Endodermal cell (in vitro differentiated cells): ENCODE data around the gene FKBP15. TPM values are rescaled to one million over a fixed set of nuclear protein-coding genes. Genes with fewer than 3 reads are reported as not detected.

Experiments used
- DNase-seq: peaks from one replicate; pipeline ENCODE4 v3.0.0-alpha.2; 2017
- H3K27ac ChIP-seq: 2 replicates; pipeline ENCODE4 v1.5.1; 2013; ENCODE audit warnings: mild to moderate bottlenecking, low read depth, low read length, moderate library complexity
- H3K27me3 ChIP-seq: 2 replicates; pipeline ENCODE4 v1.6.1; 2013; ENCODE audit warnings: mild to moderate bottlenecking, low read length, moderate library complexity; ENCODE audit not compliant: insufficient read depth, control insufficient read depth, poor library complexity, severe bottlenecking
- H3K36me3 ChIP-seq: 2 replicates; pipeline ENCODE4 v1.7.0; 2013; ENCODE audit warnings: mild to moderate bottlenecking, low read length, moderate library complexity; ENCODE audit not compliant: control insufficient read depth, insufficient read depth
- H3K4me1 ChIP-seq: one replicate; pipeline ENCODE4 v1.7.0; 2013; ENCODE audit warnings: low read length; ENCODE audit not compliant: control insufficient read depth, insufficient read depth
- H3K4me3 ChIP-seq: 2 replicates; pipeline ENCODE4 v1.5.1; 2013; ENCODE audit warnings: mild to moderate bottlenecking, low read length, moderate library complexity
- H3K9ac ChIP-seq: 2 replicates; pipeline ENCODE4 v1.6.1; 2013; ENCODE audit warnings: mild to moderate bottlenecking, low read length, moderate library complexity; ENCODE audit not compliant: poor library complexity, severe bottlenecking; ENCODE audit errors: extremely low read depth
- H3K9me3 ChIP-seq: 2 replicates; pipeline ENCODE4 v1.6.1; 2013; ENCODE audit warnings: mild to moderate bottlenecking, low read length, moderate library complexity; ENCODE audit not compliant: control insufficient read depth
- H3K27ac Mint-ChIP-seq: 2 replicates; pipeline ENCODE4 v1.8.0; 2020; ENCODE audit warnings: mixed read lengths
- H3K27me3 Mint-ChIP-seq: 2 replicates; pipeline ENCODE4 v1.8.0; 2021; ENCODE audit warnings: mild to moderate bottlenecking, mixed read lengths; ENCODE audit not compliant: insufficient read depth
- H3K36me3 Mint-ChIP-seq: 2 replicates; pipeline ENCODE4 v1.8.0; 2020; ENCODE audit warnings: low read depth, mixed read lengths
- H3K4me1 Mint-ChIP-seq: 2 replicates; pipeline ENCODE4 v1.8.0; 2020; ENCODE audit warnings: mixed read lengths
- H3K4me3 Mint-ChIP-seq: 2 replicates; pipeline ENCODE4 v1.8.0; 2020; ENCODE audit warnings: mild to moderate bottlenecking, moderate library complexity, mixed read lengths
- H3K9me3 Mint-ChIP-seq: 2 replicates; pipeline ENCODE4 v1.8.0; 2020; ENCODE audit warnings: mild to moderate bottlenecking, mixed read lengths
- WGBS, 2 experiments: methylation state at CpG; one replicate each; pipeline versions ENCODE4 v1.1.5 to v1.1.7; 2013; ENCODE audit warnings: missing lambda C conversion rate in 2 of 2, mixed read lengths in 1 of 2; ENCODE audit not compliant: insufficient coverage in 1 of 2, insufficient read length in 1 of 2; 5-methylcytosine and 5-hydroxymethylcytosine counted together
- total RNA-seq, 2 donors: library from RNA; stranded (reverse); fragmentation: NEBNext Ultra II Directional in 1 of 2; extraction: Animal tissue kit (Norgen Biotek cat#: 25700) in 1 of 2; gene quantifications; 2 replicates in 1 of 2; 3 replicates in 1 of 2; pipeline ENCODE4 v1.2.1, GENCODE V29; 2021
- TF ChIP-seq, protein P1 (sequence below): fragments of 200-600 bp; sonication (generic); conservative IDR thresholded peaks from 2 replicates; pipeline ENCODE4 v1.5.0; 2021; ENCODE audit warnings: antibody characterized with exemption, mild to moderate bottlenecking

FKBP15 gene
- total RNA-seq, 2 donors from 2014 or later, result 17.1 to 19.6 TPM

DNA sequence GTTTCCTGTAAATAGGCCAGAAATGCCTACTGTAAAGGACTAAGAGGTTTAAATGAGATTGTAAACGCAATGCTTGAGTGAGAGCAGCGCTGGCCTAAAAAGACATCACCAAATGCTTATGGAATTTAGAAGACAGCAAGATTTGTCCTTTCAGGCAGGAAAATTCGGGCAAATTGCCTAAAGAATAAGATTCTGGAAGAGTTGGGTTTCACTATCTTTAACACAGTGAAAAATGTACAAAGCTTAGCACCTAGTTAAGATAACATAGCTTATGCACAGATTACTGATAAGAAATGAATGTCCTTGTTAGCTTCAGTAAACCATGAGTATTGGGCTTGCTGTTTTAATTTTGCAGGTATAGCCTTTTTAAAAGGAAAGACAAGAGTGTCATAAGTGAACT, 4.7 kb downstream of the FKBP15 start:
- no peak overlapping the region for H3K4me3 ChIP-seq
- peaks cover 22% of the 10 kb centered on the region for H3K4me1 Mint-ChIP-seq
- no peaks in the 10 kb centered on the region for H3K9me3 Mint-ChIP-seq
- no peaks in the 10 kb centered on the region for H3K27me3 ChIP-seq
- H3K36me3 Mint-ChIP-seq, result peaks cover 22% of the 10 kb centered on the region
- no peak overlapping the region for H3K27ac ChIP-seq
- H3K9ac ChIP-seq, result no peak overlapping the region
- peaks cover 5% of the 10 kb centered on the region for H3K9me3 ChIP-seq
- H3K27me3 Mint-ChIP-seq, result peaks cover 4% of the 10 kb centered on the region
- no peaks in the 10 kb centered on the region for H3K4me1 ChIP-seq
- WGBS, 2 experiments, result 74 to 90% methylated on average over 3 of the region's 3 CpGs
- no peak overlapping the region for H3K27ac Mint-ChIP-seq
- peaks cover 8% of the 10 kb centered on the region for H3K36me3 ChIP-seq
- TF ChIP-seq, protein P1, sequence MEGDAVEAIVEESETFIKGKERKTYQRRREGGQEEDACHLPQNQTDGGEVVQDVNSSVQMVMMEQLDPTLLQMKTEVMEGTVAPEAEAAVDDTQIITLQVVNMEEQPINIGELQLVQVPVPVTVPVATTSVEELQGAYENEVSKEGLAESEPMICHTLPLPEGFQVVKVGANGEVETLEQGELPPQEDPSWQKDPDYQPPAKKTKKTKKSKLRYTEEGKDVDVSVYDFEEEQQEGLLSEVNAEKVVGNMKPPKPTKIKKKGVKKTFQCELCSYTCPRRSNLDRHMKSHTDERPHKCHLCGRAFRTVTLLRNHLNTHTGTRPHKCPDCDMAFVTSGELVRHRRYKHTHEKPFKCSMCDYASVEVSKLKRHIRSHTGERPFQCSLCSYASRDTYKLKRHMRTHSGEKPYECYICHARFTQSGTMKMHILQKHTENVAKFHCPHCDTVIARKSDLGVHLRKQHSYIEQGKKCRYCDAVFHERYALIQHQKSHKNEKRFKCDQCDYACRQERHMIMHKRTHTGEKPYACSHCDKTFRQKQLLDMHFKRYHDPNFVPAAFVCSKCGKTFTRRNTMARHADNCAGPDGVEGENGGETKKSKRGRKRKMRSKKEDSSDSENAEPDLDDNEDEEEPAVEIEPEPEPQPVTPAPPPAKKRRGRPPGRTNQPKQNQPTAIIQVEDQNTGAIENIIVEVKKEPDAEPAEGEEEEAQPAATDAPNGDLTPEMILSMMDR, result no peak
- no peak overlapping the region for H3K4me3 Mint-ChIP-seq
- no peak for DNase-seq

DNA sequence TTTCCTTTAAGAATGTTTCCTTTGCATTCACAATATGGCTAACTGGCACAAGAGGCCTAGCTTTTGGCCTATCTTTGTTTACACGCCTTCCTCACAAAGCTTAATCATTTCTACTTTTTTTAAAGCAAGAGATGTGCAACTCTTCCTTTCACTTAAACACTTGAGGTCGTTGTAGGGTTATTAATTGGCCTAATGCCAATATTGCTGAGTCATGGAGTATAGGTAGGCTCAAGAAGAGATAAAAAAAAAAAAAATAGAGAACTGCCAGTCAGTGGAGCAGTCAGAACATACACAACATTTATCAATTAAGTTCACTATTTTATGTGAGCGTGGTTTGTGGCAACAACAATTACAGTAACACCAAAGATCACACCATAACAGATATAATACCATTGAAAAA, 5.9 kb downstream of the FKBP15 start:
- Histone ChIP-seq H3K27me3 (no peaks in the 10 kb centered on the region), H3K9me3 (peaks cover 5% of the 10 kb centered on the region), H3K27ac (no peak overlapping the region), H3K36me3 (peaks cover 8% of the 10 kb centered on the region), H3K4me3 (no peak overlapping the region), H3K4me1 (no peaks in the 10 kb centered on the region), H3K9ac (no peak overlapping the region)
- Mint-ChIP-seq H3K36me3 (peaks cover 28% of the 10 kb centered on the region), H3K27ac (no peak overlapping the region), H3K27me3 (peaks cover 4% of the 10 kb centered on the region), H3K4me1 (peaks cover 22% of the 10 kb centered on the region), H3K4me3 (no peak overlapping the region), H3K9me3 (no peaks in the 10 kb centered on the region)
- 96% methylated on average over 3 of the region's 3 CpGs; no CpG with 5 or more reads in 1 of the 2 experiments for WGBS, 2 experiments
- TF ChIP-seq, protein P1, result no peak
- no peak for DNase-seq

DNA sequence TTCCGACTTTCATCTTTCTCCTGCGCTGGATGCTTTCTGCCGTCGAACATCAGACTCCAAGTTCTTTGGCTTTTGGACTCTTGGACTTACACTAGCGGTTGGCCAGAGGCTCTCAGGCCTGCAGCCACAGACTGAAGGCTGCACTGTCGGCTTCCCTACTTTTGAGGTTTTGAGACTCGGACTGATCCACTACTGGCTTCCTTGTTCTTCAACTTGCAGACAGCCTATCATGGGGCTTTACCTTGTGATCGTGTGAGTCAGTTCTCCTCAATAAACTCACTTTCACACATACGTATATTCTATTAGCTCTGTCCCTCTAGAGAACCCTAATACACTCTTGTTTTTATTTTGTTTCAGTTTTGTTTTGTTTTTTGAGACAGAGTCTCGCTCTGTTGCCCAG, 10.3 kb downstream of the FKBP15 start:
- no peak overlapping the region for H3K4me3 Mint-ChIP-seq
- TF ChIP-seq, protein P1, result no peak
- peaks cover 29% of the 10 kb centered on the region for H3K36me3 ChIP-seq
- no peak overlapping the region for H3K27ac ChIP-seq
- 93 to 96% methylated on average over 8 to 10 of the region's 10 CpGs for WGBS, 2 experiments
- DNase-seq, result no peak
- peaks cover 9% of the 10 kb centered on the region for H3K4me1 ChIP-seq
- H3K4me1 Mint-ChIP-seq, result peaks cover 19% of the 10 kb centered on the region
- H3K27ac Mint-ChIP-seq, result no peak overlapping the region
- H3K4me3 ChIP-seq, result no peak overlapping the region
- no peaks in the 10 kb centered on the region for H3K27me3 ChIP-seq
- peaks cover 48% of the 10 kb centered on the region for H3K36me3 Mint-ChIP-seq
- H3K27me3 Mint-ChIP-seq, result peaks cover 4% of the 10 kb centered on the region
- H3K9me3 Mint-ChIP-seq, result no peaks in the 10 kb centered on the region
- no peak overlapping the region for H3K9ac ChIP-seq
- H3K9me3 ChIP-seq, result peaks cover 5% of the 10 kb centered on the region
